Endothelial cell of umbilical vein (primary cell): ENCODE data around the gene ZNF462.

Source experiments
- CTCF ChIP-seq, 2 donors: IDR thresholded peaks; 1 replicate in 1 of 2; 2 replicates in 1 of 2; pipeline ENCODE4 v1.5.1; 2011; ENCODE audit warnings: low read length in 2 of 2, mild to moderate bottlenecking in 2 of 2, moderate library complexity in 2 of 2, control low read depth in 1 of 2, inconsistent platforms in 1 of 2, low read depth in 1 of 2; ENCODE audit not compliant: insufficient read depth in 1 of 2; ENCODE audit errors: extremely low read depth in 1 of 2
- EZH2 ChIP-seq: IDR thresholded peaks from 2 replicates; pipeline ENCODE4 v1.6.1; 2012; ENCODE audit warnings: borderline replicate concordance, low read depth, mild to moderate bottlenecking, moderate library complexity, low read length, inconsistent platforms; ENCODE audit not compliant: severe bottlenecking
- MAX ChIP-seq: IDR thresholded peaks from 2 replicates; pipeline ENCODE4 v1.6.1; 2011; ENCODE audit not compliant: insufficient read depth, insufficient read length
- POLR2A ChIP-seq: IDR thresholded peaks from 2 replicates; pipeline ENCODE4 v1.6.1; 2012; ENCODE audit warnings: low read depth, mild to moderate bottlenecking, control low read depth, low read length

GRCh38 chr9:106960258-106960657, 97.3 kb downstream of the ZNF462 start:
- TF ChIP-seq CTCF (IDR thresholded peaks at IDR 0.05; ENCODE audit: extremely low read depth in 1 of 2, insufficient read depth in 1 of 2, low read depth in 1 of 2, low read length in 2 of 2) (no peak), MAX (no peak), POLR2A (no peak), EZH2 (no peak)
